NB4 (cell line): ENCODE results near the gene PTPN2.

Experiments
- CTCF ChIP-seq: IDR thresholded peaks from one replicate; pipeline ENCODE4 v1.5.1; 2012; ENCODE audit warnings: low read depth, low read length
- MYC ChIP-seq: IDR thresholded peaks from 2 replicates; pipeline ENCODE4 v1.6.1; 2011; ENCODE audit warnings: low read depth, low read length
- POLR2A ChIP-seq: IDR thresholded peaks from 2 replicates; pipeline ENCODE4 v1.6.1; 2011; ENCODE audit warnings: mild to moderate bottlenecking; ENCODE audit not compliant: insufficient read length; ENCODE audit errors: extremely low read depth

GRCh38 chr18:12745095-12745795, 138.8 kb downstream of the PTPN2 start:
- TF ChIP-seq CTCF (no peak), POLR2A (no peak), MYC (no peak)
